Measurements from ENCODE around the gene ACSM5. TPM values are rescaled to one million over a fixed set of nuclear protein-coding genes. Genes with fewer than 3 reads are reported as not detected.
"Not testable (repeated sequence)": the region's sequence is repeated elsewhere in the genome, so short reads cannot be mapped to it uniquely, and the experiment has no call there.

ACSM5 gene
- total RNA-seq, 1 donor, result not detected

GRCh38 chr16:20468954-20469353 is 59.6 kb downstream of the ACSM5 start:
- H3K9me3 ChIP-seq (ENCODE audit: low read depth, low read length); H3K4me1 ChIP-seq (ENCODE audit: insufficient read depth, low read length); H3K4me3 ChIP-seq (ENCODE audit: low read length); H3K27me3 ChIP-seq (ENCODE audit: insufficient read depth, low read length): not testable (repeated sequence)

GRCh38 chr16:20469930-20470329 is 60.6 kb downstream of the ACSM5 start:
- not testable (repeated sequence) for H3K4me1 ChIP-seq (ENCODE audit: insufficient read depth, low read length); H3K27me3 ChIP-seq (ENCODE audit: insufficient read depth, low read length); H3K9me3 ChIP-seq (ENCODE audit: low read depth, low read length); H3K4me3 ChIP-seq (ENCODE audit: low read length)

- not testable (repeated sequence) for H3K9me3 ChIP-seq (ENCODE audit: low read depth, low read length); H3K4me3 ChIP-seq (ENCODE audit: low read length); H3K4me1 ChIP-seq (ENCODE audit: insufficient read depth, low read length); H3K27me3 ChIP-seq (ENCODE audit: insufficient read depth, low read length)
Measured at GRCh38 chr16:20470732-20471131, 61.4 kb downstream of the ACSM5 start.

- H3K4me1 ChIP-seq (ENCODE audit: insufficient read depth, low read length); H3K9me3 ChIP-seq (ENCODE audit: low read depth, low read length); H3K4me3 ChIP-seq (ENCODE audit: low read length); H3K27me3 ChIP-seq (ENCODE audit: insufficient read depth, low read length): not testable (repeated sequence)
Measured at GRCh38 chr16:20477188-20477744, 67.9 kb downstream of the ACSM5 start.

- not testable (repeated sequence) for H3K4me1 ChIP-seq (ENCODE audit: insufficient read depth, low read length); H3K4me3 ChIP-seq (ENCODE audit: low read length); H3K9me3 ChIP-seq (ENCODE audit: low read depth, low read length); H3K27me3 ChIP-seq (ENCODE audit: insufficient read depth, low read length)
Measured at GRCh38 chr16:20483989-20484388, 74.7 kb downstream of the ACSM5 start.

- H3K4me1 ChIP-seq (ENCODE audit: insufficient read depth, low read length), result no peaks in the 10 kb centered on the region
- H3K4me3 ChIP-seq (ENCODE audit: low read length), result no peak overlapping the region
- H3K27me3 ChIP-seq (ENCODE audit: insufficient read depth, low read length), result no peaks in the 10 kb centered on the region
- H3K9me3 ChIP-seq (ENCODE audit: low read depth, low read length), result no peaks in the 10 kb centered on the region
Measured at GRCh38 chr16:20484726-20485125, 75.4 kb downstream of the ACSM5 start.

- H3K27me3 ChIP-seq (ENCODE audit: insufficient read depth, low read length), result no peaks in the 10 kb centered on the region
- H3K4me3 ChIP-seq (ENCODE audit: low read length), result no peak overlapping the region
- H3K9me3 ChIP-seq (ENCODE audit: low read depth, low read length), result no peaks in the 10 kb centered on the region
- no peaks in the 10 kb centered on the region for H3K4me1 ChIP-seq (ENCODE audit: insufficient read depth, low read length)
Measured at GRCh38 chr16:20485408-20485807, 76.1 kb downstream of the ACSM5 start.

Other genes with a start within 250 kb of the ACSM5 start
- gene GP2, start 82.0 kb upstream of the ACSM5 start, total RNA-seq, result not detected
- gene UMOD, start 56.8 kb upstream of the ACSM5 start, total RNA-seq, result not detected
- gene PDILT, start 4.8 kb upstream of the ACSM5 start, total RNA-seq, result not detected
- gene ACSM2A, start 42.0 kb downstream of the ACSM5 start, total RNA-seq, result not detected
- gene ACSM2B, start 166.8 kb downstream of the ACSM5 start, total RNA-seq, result not detected